Loucy (cell line): Measurements from ENCODE around the gene MRPL24.

Experiments
- CTCF ChIP-seq: fragments of 200-600 bp; sonication (generic); conservative IDR thresholded peaks from 2 replicates; pipeline ENCODE4 v1.5.1; 2014; ENCODE audit warnings: mild to moderate bottlenecking, antibody characterized with exemption, low read length
- EZH2phosphoT487 ChIP-seq: fragments of 200-600 bp; IDR thresholded peaks from 2 replicates; pipeline ENCODE4 v1.6.1; 2018; ENCODE audit warnings: antibody characterized with exemption, mild to moderate bottlenecking, moderate library complexity, borderline replicate concordance

- no peak for TF ChIP-seq CTCF
- no peak for TF ChIP-seq EZH2phosphoT487
Observed at GRCh38 chr1:156748670-156749418, 8.0 kb upstream of the MRPL24 start.
